Activated T-cell treated with anti-CD3 and anti-CD28 coated beads for 1 hour (primary cell): ENCODE results near the gene NAIP.
"Not testable (repeated sequence)": the region's sequence is repeated elsewhere in the genome, so short reads cannot be mapped to it uniquely, and the experiment has no call there.

Source experiments
- DNase-seq: peaks from one replicate; pipeline ENCODE4 v3.0.0-alpha.2; 2020; ENCODE audit warnings: low read depth

NAIP gene

DNA sequence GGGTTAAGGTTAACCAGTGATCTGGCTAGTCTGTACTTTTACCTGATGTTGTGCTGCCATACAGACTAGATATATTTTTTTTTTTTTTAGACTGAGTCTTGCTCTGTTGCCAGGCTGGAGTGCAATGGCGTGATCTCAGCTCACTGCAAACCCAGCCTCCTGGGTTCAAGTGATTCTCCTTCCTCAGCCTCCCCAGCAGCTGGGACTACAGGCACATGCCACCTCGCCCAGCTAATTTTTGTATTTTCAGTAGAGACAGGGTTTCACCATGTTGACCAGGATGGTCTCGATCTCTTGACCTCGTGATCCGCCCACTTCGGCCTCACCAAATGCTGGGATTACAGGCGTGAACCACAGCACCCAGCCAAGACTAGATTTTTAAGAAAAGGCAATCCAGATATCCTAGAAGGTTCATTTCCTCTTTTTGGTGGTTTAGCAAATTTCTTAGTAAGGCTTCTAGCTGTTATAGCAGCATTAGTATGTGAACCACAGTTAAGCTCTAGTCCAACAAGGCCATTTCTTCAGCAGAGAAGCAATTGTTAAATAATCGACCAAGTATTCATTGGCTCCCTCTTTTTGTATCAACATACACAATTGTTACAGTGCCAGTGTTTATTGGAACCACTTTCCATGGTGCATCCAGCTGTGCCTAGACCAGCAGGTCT is at the start of gene NAIP:
TSS of gene NAIP (minus strand) at position 51 of the 665 bp plus-strand sequence. CDS start 12,424 bp downstream, outside the sequence.
- not testable (repeated sequence) for DNase-seq

DNA sequence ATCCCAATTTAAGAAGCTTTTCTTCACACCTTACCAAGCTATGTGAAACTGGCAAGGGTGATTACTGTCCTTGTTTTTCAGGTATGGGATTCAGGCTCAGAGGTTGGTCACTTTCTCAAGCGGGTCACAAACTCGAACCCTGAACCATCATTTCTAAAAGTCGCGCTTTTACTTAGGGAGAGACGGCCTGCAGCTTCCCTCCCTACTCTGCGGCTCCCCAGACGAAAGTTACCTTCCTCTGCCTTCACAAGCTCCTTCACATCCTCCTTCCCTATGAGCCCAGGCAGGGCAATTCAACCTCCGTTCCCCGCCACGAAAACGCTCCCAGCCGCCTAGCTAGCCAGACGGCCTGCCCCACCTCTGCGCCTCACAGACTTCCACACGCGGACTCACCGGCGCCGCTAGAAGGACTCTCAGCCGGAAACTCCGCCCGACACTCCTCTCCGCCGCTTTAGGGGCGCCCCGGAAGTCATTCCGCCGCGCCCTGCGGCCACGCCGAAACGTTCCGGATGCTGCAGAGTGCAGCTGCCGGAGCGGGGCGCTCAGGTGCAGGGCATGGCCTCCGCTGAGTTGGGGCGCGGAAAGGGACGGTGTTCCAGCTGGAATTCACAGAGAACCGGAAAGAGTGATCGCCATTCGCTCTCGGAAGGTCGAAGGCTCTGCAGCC is 42.3 kb upstream of the NAIP start, which contains the start of gene GTF2H2:
TSS of gene GTF2H2 (minus strand) at position 415 of the 667 bp plus-strand sequence. CDS start 4,913 bp downstream, outside the sequence.
- not testable (repeated sequence) for DNase-seq

GRCh38 chr5:71061322-71061721 is 36.2 kb upstream of the NAIP start:
- not testable (repeated sequence) for DNase-seq

GRCh38 chr5:71059426-71059825 is 34.3 kb upstream of the NAIP start:
- not testable (repeated sequence) for DNase-seq

DNA sequence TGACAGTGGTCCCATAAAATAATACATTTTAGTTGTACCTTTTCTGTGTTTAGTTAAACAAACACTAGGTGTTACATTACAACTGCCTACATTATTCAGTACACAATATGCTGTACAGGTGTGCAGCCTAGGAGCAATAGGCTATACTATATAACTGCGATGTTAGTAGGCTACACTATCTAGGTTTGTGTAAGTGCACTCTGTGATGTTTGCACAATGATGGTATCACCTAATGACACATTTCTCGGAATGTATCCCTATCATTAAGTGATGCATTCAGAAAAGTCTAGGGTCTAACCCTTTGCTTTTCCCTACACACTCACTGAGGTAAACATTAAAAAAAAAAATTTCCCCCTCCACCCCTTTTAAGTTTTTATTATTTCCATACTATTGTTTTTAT is 19.7 kb upstream of the NAIP start:
- not testable (repeated sequence) for DNase-seq

GRCh38 chr5:71044128-71044527 is 19.0 kb upstream of the NAIP start:
- not testable (repeated sequence) for DNase-seq

- not testable (repeated sequence) for DNase-seq
Observed at GRCh38 chr5:71031046-71031776, 6.1 kb upstream of the NAIP start.

DNA sequence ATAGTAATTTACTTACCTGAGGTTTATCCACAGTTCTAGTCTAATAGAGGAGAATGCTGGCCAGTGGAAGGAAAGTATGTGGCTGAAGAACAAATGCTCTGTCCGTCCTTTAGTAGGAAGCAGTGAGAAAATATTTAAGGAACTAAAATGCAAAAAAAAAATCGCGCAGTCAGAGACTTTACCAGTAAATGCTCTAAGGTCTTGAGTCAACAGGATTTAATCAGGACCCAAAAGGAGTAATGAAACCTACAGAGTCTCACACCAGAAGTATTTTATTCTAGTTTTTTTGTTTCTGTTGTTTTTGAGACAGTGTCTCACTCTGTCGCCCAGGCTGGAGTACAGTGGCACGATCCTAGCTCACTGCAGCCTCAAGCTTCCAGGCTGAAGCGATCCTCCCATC is 4.5 kb downstream of the NAIP start:
- not testable (repeated sequence) for DNase-seq

- not testable (repeated sequence) for DNase-seq
Observed at GRCh38 chr5:71018376-71019005, 6.6 kb downstream of the NAIP start.

- no peak for DNase-seq
Observed at GRCh38 chr5:71014176-71014575, 11.0 kb downstream of the NAIP start.

- no peak for DNase-seq
Observed at GRCh38 chr5:71013575-71013974, 11.6 kb downstream of the NAIP start.

- no peak for DNase-seq
Observed at GRCh38 chr5:71011194-71011792, 13.8 kb downstream of the NAIP start.

DNA sequence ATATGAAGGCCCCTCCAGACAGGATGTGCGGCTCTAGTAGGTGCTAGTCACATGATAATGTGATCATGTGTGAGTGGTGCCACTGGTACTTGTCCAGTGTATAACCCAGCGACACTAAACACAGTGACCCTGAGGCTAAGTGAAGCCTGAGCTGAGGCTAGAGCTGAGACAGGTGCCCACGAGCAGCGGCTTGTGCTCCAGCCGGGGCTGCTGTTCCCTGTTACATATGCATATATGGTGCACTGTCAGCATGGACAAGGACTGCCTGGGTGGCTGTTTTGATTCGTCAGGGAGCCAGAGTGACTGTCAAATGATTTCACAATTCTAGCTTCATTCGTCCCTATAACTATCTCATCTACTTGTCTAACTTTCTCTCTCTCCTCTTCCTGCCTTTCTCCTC is 18.2 kb downstream of the NAIP start:
- DNase-seq = not testable (repeated sequence)

DNA sequence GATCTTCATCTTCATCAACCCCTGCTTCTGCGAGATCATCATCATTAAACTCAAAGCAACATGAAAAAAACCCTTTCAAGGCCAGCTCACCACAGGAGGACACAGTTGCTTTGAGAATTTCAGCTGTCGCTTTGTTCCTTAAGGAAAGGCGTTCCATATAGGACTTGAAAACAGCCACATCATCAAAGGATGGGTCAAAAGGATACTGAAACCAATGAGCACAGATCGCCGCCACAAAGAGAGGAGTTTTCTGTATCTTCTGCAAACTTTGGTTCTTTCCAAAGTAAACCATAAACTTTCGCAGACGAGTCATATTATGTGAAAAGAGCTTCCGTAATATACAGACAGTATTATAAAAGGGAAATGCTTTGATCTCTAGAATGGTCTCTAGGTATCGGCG is 40.3 kb downstream of the NAIP start:
- not testable (repeated sequence) for DNase-seq

GRCh38 chr5:70967220-70967619 is 57.9 kb downstream of the NAIP start:
- not testable (repeated sequence) for DNase-seq

GRCh38 chr5:70964531-70964930 is 60.6 kb downstream of the NAIP start:
- not testable (repeated sequence) for DNase-seq

DNA sequence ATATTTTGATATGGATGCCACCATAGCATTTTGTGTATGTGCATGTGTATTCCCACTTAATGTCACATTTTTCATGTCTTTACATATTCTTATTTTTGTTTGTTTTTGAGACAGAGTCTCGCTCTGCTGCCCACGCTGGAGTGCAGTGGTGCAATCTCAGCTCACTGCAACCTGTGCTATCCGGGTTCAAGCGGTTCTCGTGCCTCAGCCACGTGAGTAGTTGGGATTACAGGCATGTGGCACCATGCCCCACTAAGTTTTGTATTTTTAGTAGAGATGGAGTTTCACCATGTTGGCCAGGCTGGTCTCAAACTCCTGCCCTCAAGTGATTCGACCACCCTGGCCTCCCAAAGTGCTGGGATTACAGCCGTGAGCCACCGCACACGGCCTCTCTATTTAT is 72.1 kb downstream of the NAIP start:
- DNase-seq = not testable (repeated sequence)

DNA sequence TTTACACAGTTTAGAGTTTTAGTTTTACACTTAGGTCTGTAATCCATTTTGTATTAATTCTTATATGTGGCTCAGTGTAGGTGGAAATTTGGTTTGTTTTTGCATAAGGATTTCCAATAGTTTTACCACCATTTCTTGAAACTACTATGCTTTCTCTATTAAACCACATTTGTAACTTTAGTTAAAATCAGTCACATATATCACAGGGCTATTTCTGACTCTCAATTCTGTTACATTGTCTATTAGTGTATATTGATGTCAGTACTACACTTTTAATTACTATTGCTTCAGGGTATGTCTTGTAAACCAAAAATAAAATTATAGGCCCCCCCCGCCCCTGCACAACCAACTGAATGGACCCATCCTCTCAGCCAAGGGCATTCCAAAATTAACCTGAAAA is 92.6 kb downstream of the NAIP start:
- not testable (repeated sequence) for DNase-seq

GRCh38 chr5:70931709-70932368 is 93.3 kb downstream of the NAIP start:
- DNase-seq = not testable (repeated sequence)

DNA sequence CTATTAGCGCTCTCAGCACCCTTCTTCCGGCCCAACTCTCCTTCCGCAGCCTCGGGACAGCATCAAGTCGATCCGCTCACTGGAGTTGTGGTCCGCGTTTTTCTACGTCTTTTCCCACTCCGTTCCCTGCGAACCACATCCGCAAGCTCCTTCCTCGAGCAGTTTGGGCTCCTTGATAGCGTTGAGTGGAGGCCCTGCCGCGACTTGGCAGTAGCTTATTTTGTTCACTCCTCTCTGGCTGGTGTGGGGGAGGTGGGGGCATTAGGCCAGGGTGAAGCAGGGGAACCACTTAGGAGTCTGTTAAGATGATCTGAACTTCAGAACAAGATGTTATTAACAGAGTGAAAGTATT is 100.0 kb downstream of the NAIP start:
- not testable (repeated sequence) for DNase-seq
